MG63 (cell line): ENCODE measurements around the gene MRPS7. TPM values are rescaled to one million over a fixed set of nuclear protein-coding genes. Genes with fewer than 3 reads are reported as not detected.
"Not testable (repeated sequence)": the region's sequence is repeated elsewhere in the genome, so short reads cannot be mapped to it uniquely, and the experiment has no call there.

Experiments used
- DNase-seq: peaks from one replicate; pipeline ENCODE4 v3.0.0-alpha.2; 2020
- H3K27me3 ChIP-seq: fragments of 250-450 bp; sonication (Bioruptor Pico); 2 replicates; pipeline ENCODE4 v1.5.1; 2020; ENCODE audit warnings: mild to moderate bottlenecking, moderate library complexity
- H3K36me3 ChIP-seq: fragments of 250-450 bp; sonication (Bioruptor Pico); 2 replicates; pipeline ENCODE4 v1.5.1; 2020; ENCODE audit warnings: mild to moderate bottlenecking, moderate library complexity
- H3K4me3 ChIP-seq: fragments of 250-450 bp; sonication (Bioruptor Pico); 2 replicates; pipeline ENCODE4 v1.5.1; 2020; ENCODE audit warnings: mild to moderate bottlenecking, moderate library complexity
- H3K9me3 ChIP-seq: fragments of 250-450 bp; sonication (Bioruptor Pico); 2 replicates; pipeline ENCODE4 v1.5.1; 2020; ENCODE audit warnings: mild to moderate bottlenecking, moderate library complexity
- total RNA-seq: library from RNA; depleted of rRNA; stranded (reverse); fragments of >200 nt; shearing (Covaris generic); gene quantifications from 2 replicates; pipeline ENCODE4 v1.2.3, GENCODE V29; 2014; ENCODE audit warnings: low replicate concordance

The MRPS7 gene
- total RNA-seq, 1 experiment from 2014 or later: 101 TPM

DNA sequence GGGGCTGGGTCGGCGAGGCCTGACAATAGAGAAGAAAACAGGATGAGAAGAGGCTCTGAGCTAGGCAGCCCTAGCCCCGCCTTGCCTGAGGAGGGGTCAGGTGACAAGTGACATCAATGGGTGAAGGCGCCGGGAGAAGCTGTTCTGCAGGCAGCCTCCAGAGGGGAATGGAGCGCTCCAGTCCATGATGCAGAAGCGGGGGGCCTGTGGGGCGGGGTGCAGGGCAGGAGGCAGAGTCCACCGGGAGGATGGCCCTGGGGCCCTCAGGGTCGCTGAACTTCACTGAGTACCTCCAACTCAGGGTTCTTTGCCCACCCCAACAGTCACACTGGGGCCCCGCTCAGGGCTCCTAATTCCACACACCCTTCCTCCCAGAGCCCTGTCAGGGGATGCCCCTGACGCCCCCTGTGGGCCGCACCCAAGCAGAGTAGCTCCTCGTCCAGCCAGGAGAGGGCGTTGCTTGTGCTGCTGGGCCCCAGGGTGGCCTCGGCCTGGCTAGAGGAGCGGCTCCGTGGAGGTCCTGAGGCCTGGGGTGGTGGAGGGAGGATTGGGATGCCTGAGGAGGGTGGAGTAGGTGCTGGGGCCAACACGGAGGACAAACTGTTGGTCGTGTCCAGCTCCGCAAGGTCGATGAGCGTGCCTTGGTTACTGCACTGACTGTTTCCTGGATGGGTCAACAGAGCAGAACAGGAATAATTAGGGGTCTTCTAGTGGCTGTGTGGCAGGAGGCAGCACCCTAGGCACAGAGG lies 21.1 kb upstream of the MRPS7 start:
- Histone ChIP-seq H3K36me3 (peaks cover 86% of the 10 kb centered on the region), H3K27me3 (no peaks in the 10 kb centered on the region), H3K4me3 (no peak overlapping the region), H3K9me3 (no peaks in the 10 kb centered on the region)
- DNase-seq: peak; percentile 31

DNA sequence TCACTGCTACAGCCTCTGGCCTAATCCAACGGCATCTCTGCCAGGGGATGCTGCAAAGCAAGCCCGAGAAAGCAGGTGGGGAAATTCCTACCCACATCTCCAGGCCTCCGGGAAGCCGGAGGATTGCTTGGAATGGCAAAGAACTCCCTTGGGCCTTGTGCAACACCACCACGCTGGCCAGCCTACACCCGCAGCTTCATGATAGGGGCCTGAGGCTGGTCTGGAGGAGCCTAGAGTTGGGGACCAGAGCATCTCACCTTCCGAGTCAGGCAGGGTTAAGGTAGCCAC lies 20.6 kb upstream of the MRPS7 start:
- Histone ChIP-seq H3K36me3 (peaks cover 88% of the 10 kb centered on the region), H3K27me3 (no peaks in the 10 kb centered on the region), H3K9me3 (no peaks in the 10 kb centered on the region), H3K4me3 (no peak overlapping the region)
- no peak for DNase-seq

- H3K9me3 ChIP-seq: no peaks in the 10 kb centered on the region
- no peaks in the 10 kb centered on the region for H3K27me3 ChIP-seq
- peaks cover 88% of the 10 kb centered on the region for H3K36me3 ChIP-seq
- no peak for DNase-seq
- H3K4me3 ChIP-seq: no peak overlapping the region
These were observed 20.2 kb upstream of the MRPS7 start for GRCh38 chr17:75241502-75241901.

DNA sequence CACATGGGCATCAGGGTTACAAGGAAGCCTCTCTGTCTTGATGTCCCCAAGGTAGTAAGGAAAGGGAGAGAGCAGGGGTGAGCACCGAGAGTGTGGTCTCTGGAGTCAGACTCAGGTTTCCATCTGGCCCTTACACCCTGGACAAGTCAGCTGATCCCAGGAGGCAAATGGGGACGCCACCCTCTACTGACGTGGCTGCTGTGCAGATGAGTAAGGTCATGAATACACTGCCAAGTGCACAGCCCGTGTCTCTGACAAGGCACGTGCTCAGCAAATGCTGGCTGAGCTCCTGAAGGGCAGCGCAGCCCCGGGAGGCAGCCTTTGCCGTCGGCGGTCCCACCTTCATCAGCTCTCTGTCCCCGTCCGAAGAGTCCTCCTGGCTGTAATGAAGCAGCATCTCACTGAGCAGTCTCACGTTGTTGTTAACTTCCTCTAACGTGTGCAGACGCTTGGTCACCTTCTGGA lies 19.7 kb upstream of the MRPS7 start:
- peak; percentile 66 for DNase-seq
- Histone ChIP-seq H3K27me3 (no peaks in the 10 kb centered on the region), H3K9me3 (no peaks in the 10 kb centered on the region), H3K36me3 (peaks cover 89% of the 10 kb centered on the region), H3K4me3 (no peak overlapping the region)

DNA sequence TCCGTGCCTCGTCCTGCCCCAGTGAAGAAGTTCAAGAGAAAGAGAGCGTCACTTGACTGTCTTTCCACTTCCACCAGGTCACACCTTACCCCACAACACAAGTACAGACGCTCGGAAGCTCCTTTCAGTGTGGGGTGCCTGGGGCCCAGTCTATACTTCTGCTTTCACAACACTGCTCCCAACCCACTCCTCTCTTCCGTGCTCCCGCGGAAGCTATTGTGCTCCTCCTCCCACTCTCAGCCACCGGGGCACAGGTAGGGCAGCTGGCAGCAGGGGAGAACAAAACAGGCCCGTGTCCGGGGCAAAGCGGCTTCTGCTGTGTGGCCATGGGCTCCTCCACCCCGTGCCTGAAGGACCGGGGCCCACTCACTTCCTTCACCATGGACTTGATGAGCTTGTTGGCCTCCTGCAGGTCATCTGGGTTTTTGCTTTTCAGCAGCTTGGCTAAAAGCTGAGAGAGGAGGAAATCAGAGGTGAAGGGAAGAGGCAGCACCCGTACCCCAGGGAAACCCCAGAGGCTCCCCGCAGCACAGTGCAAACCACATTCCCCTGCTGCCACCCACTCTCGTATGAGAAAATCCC lies 19.1 kb upstream of the MRPS7 start:
- no peaks in the 10 kb centered on the region for H3K9me3 ChIP-seq
- DNase-seq: no peak
- H3K36me3 ChIP-seq: peaks cover 84% of the 10 kb centered on the region
- no peaks in the 10 kb centered on the region for H3K27me3 ChIP-seq
- no peak overlapping the region for H3K4me3 ChIP-seq

- no peak for DNase-seq
- H3K4me3 ChIP-seq: no peak overlapping the region
- H3K9me3 ChIP-seq: no peaks in the 10 kb centered on the region
- no peaks in the 10 kb centered on the region for H3K27me3 ChIP-seq
- peaks cover 71% of the 10 kb centered on the region for H3K36me3 ChIP-seq
These were observed 17.4 kb upstream of the MRPS7 start for GRCh38 chr17:75244133-75244866.

- H3K9me3 ChIP-seq: no peaks in the 10 kb centered on the region
- no peak for DNase-seq
- H3K27me3 ChIP-seq: no peaks in the 10 kb centered on the region
- H3K36me3 ChIP-seq: peaks cover 66% of the 10 kb centered on the region
- H3K4me3 ChIP-seq: no peak overlapping the region
These were observed 16.7 kb upstream of the MRPS7 start for GRCh38 chr17:75245011-75245410.

DNA sequence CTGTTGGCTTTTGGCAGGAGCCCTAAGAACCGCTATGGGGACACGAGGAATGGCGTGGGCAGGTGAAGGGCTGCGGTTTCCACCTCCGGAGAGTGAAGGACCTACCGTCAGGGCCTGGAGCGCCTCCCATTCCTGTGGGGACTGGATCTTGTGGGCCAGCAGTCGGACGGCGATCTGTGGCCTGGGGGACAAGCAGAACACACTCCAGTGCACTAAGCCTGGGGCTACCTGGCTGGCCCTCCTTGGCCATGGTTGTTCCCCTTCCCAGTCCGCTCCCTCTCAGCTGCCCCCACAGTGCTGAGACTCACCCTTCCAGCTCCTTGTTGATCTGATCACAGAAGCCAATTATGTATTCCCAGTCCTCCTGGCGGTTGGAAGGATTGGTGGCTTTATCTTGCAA lies 15.3 kb upstream of the MRPS7 start:
- Histone ChIP-seq H3K36me3 (peaks cover 54% of the 10 kb centered on the region), H3K4me3 (no peak overlapping the region), H3K9me3 (no peaks in the 10 kb centered on the region), H3K27me3 (no peaks in the 10 kb centered on the region)
- DNase-seq: no peak

GRCh38 chr17:75249564-75249963 lies 12.1 kb upstream of the MRPS7 start:
- H3K27me3 ChIP-seq: no peaks in the 10 kb centered on the region
- DNase-seq: no peak
- H3K36me3 ChIP-seq: peaks cover 25% of the 10 kb centered on the region
- no peaks in the 10 kb centered on the region for H3K9me3 ChIP-seq
- no peak overlapping the region for H3K4me3 ChIP-seq

DNA sequence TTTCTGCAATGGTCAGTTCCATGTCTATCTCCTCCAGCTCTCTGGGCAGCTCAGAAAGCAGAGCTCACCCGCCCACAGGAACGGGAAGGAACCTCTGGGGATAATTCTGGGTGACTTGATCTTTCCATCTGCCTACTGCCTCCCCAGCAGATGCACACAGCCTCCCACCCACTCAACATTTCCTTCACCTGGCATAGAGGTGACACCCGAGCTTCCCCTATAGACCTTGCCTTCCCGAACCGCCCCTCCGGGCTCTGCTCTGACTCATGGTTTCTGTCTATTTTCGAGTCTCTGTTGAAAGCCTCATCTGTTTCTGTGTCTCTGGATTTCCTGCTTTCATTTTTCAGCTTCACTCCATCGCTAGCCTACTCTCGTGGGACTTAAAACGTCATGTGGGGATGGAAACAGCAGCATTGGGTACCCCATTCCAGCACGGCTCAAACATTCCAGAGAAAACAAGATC lies 11.6 kb upstream of the MRPS7 start:
- no peak overlapping the region for H3K4me3 ChIP-seq
- no peak for DNase-seq
- H3K27me3 ChIP-seq: no peaks in the 10 kb centered on the region
- H3K9me3 ChIP-seq: no peaks in the 10 kb centered on the region
- H3K36me3 ChIP-seq: peaks cover 20% of the 10 kb centered on the region

GRCh38 chr17:75252039-75252816 lies 9.5 kb upstream of the MRPS7 start:
- Histone ChIP-seq H3K27me3 (no peaks in the 10 kb centered on the region), H3K9me3 (no peaks in the 10 kb centered on the region), H3K36me3 (peaks cover 3% of the 10 kb centered on the region; the same call in 1 of the 2 replicates), H3K4me3 (no peak overlapping the region)
- no peak for DNase-seq

DNA sequence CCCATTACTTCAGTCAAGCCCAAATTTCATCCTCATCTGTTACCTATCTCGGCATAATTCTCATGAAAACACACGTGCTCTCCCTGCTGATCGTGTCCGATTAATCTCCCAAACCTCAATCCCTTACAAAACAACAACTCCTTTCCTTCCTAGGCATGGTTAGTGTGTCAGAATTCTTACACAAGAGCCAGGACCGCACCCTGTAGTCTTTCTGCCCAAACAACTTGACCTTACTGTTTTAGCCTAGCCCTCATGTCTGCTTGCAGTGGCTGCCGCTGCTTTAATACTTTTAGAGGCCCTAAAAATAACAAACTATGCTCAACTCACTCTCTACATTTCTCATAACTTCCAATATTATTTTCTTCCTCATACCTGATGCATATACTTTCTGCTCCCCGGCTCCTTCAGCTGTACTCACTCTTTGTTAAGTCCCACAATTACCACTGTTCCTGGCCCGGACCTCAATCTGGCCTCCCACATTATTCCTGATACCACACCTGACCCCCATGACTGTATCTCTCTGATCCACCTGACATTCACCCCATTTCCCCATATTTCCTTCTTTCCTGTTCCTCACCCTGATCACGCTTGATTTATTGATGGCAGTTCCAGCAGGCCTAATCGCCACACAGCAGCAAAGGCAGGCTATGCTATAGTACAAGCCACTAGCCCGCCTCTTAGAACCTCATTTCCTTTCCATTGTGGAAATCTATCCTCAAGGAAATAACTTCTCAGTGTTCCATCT lies 5.6 kb upstream of the MRPS7 start:
- DNase-seq, H3K4me3 ChIP-seq, H3K9me3 ChIP-seq: not testable (repeated sequence)

GRCh38 chr17:75257228-75257627 lies 4.5 kb upstream of the MRPS7 start:
- H3K36me3 ChIP-seq: peaks cover 11% of the 10 kb centered on the region
- not testable (repeated sequence) for H3K27me3 ChIP-seq, DNase-seq, H3K4me3 ChIP-seq, H3K9me3 ChIP-seq

More for the DNA sequence above, 5.6 kb upstream of the MRPS7 start:
- not testable (repeated sequence) for H3K36me3 ChIP-seq, H3K27me3 ChIP-seq

DNA sequence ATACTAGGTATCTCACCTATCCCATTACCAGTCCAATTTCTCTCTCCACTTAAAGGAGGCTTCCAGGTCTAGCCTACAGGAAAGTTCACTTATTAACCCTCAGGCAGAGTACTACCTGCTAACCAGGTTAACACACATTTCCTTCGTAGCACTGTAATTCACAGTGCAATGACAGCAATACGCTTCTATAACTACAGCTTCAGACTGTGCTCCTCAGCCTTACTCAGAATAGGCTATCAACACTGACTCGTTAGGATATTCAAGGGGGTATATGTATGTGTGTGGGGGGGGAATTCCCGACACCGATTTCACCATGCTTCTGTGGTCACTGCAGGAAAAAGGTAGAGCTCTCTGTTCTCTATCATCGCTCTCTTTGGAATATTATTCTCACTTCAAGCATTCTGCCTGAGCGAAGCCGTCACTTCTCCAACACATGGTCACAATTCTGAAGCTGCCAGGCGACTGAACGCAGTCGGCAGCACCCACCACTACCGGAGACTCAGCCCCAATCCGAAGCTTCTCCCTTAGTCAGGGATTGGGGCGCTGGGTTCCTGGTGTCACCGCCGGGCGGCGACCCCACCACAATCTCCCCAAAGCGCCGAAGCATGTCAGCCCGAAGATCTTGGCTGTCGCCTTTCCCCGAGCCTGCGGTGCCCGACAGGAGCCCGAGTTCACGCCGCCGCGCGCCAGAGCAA lies 891 bp upstream of the MRPS7 start:
- DNase-seq: no peak
- H3K9me3 ChIP-seq: no peaks in the 10 kb centered on the region; the same call in 1 of the 2 replicates
- H3K4me3 ChIP-seq: peak overlapping the region; percentile 98
- H3K36me3 ChIP-seq: peaks cover 42% of the 10 kb centered on the region
- H3K27me3 ChIP-seq: no peaks in the 10 kb centered on the region

- H3K27me3 ChIP-seq: no peaks in the 10 kb centered on the region
- peak overlapping the region; percentile 98 for H3K4me3 ChIP-seq
- peaks cover 53% of the 10 kb centered on the region for H3K36me3 ChIP-seq
- H3K9me3 ChIP-seq: no peaks in the 10 kb centered on the region; the same call in 1 of the 2 replicates
- DNase-seq: no peak
These were observed 480 bp downstream of the MRPS7 start for GRCh38 chr17:75262112-75262606.
